Subcutaneous adipose tissue (tissue), 4 donors: ENCODE data around the gene NRG4. TPM values are rescaled to one million over a fixed set of nuclear protein-coding genes. Genes with fewer than 3 reads are reported as not detected.

Experiments
- CTCF ChIP-seq: fragments of 450-650 bp; IDR thresholded peaks from one replicate; pipeline ENCODE4 v1.5.1; 2016; ENCODE audit warnings: low read depth, mild to moderate bottlenecking, control low read depth, antibody characterized with exemption, moderate library complexity
- total RNA-seq, 4 donors: library from RNA; depleted of rRNA; stranded (reverse); fragments of >200 nt; gene quantifications; one replicate each; pipeline ENCODE4 v1.1.0, GENCODE V29; 2016

The NRG4 gene, protein sequence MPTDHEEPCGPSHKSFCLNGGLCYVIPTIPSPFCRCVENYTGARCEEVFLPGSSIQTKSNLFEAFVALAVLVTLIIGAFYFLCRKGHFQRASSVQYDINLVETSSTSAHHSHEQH
- total RNA-seq = not detected

GRCh38 chr15:76011627-76012551 is at the start of gene NRG4:
TSS of gene NRG4 (minus strand) at chr15:76012424. CDS start at chr15:76011230, 1,194 bp downstream.
- TF ChIP-seq CTCF = no peak

- TF ChIP-seq CTCF = no peak
Observed at GRCh38 chr15:76061700-76062099, 49.5 kb upstream of the NRG4 start.

DNA sequence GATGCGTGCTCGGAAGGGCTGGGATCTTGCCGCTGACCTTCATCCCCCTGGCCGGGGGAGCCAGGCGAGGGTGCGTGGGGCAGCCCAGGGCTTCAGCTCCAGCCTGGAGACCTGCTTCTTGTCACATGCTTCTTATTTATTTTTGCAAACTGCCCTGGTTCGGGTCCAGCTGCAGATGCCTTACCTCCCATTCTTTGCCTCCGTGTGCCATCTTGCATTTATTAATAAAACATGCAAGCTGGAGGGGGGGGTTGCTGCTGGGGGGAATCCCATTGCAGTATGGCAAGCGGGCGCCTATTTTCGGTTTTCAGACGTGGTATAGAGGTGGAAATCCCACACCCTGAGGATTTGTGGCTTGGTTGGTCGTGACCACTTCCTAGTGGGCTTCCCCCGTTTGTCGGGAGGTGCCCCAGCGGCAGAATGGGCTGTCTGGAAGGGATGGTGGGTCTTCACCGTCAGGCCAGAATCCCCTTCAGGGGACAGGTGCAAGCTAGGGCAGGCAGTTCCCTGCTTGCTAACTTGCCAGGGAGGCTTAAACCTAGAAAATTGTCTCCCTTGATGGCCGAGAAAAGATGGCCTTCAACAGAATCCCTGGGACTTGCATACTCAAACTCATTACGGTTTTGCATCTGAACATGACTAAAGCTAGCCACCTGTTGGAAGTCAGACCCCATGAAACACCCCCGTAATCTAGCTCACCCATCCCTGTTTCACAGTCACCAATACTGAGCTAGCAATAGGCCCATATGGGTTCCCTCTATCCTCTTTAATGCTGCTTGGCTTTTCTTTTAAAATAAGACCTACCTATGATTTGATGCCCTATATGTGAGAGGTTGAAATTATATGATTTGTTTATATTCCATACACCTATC is 48.1 kb upstream of the NRG4 start:
- no peak for TF ChIP-seq CTCF

- TF ChIP-seq CTCF = no peak
Observed at GRCh38 chr15:76059320-76060117, 47.3 kb upstream of the NRG4 start, which contains the start of gene TMEM266. TSS of gene TMEM266 (plus strand) at chr15:76059985. CDS start at chr15:76134264, 74,279 bp downstream.

DNA sequence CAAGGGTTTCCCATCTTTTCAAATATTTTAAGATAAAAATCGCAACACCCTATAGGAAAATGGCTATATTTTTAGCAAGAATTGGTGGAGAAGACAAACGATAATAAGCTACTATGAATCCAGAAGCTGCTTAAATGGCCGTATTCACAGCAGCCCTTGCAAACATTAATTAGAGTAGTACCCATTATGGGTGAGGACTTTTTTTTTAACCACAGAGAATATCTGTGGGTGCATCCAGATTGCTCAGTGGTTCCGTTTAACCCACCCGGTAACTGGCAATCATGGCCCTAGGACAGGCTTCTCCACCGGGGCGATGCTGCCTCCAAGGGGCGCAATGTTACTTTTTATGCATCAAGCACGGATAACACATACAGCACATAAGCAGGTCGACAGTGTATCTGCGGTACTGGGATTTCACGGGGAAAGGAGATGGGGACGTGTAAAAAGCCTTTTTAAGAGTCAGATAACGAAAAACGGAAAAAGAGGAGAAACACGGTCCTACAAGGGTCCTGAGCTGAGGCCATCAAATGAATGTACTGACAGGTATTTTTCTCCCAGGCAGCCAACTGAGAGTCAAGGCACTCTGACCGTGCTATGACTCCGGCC is 46.6 kb upstream of the NRG4 start:
- TF ChIP-seq CTCF = no peak

GRCh38 chr15:76057332-76058000 is 45.2 kb upstream of the NRG4 start:
- no peak for TF ChIP-seq CTCF
